ENCODE measurements around the gene BBC3.

The BBC3 gene

DNA sequence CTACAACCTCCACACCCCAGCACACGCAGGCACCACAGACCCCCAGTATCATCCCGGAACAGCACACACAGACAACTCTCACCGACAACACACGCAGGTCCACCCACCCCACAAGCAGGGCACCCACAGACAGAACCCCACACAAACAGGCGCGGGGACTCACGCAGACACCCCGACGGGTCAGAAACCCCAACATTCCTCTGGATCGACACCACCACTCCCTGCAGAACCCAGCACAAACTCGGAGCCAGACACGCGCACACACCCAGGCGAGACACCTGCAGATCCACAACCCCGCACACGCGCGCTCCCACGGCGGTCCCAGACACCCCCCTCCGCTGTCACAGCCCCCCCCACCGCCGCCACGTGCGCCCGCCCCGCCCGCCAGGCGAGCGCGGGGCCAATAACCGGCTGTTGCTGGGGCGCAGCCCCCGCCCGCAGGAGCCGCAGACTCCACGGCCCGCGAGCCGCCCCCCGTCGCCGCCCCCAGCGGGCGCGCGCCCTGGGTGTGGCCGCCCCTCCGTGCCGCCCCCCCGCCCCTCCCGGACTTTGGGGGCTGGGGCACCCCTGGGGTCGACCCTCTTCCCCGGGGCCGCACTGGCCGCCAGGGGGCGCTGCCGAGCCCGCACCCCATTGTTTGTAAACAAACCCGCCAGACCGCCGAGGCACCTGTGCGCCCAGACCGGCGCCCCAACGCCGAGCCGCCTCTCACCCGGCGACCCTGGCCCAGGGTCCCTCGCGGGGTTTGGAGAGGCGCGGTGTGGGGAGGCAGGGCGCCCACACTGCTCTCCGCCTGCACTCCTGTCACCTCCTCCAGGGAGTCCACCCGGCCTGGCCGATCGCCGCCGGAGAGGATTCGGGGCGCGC lies 712 bp downstream of the BBC3 start:
- DNase-seq = peak; percentile 87 to 88

DNA sequence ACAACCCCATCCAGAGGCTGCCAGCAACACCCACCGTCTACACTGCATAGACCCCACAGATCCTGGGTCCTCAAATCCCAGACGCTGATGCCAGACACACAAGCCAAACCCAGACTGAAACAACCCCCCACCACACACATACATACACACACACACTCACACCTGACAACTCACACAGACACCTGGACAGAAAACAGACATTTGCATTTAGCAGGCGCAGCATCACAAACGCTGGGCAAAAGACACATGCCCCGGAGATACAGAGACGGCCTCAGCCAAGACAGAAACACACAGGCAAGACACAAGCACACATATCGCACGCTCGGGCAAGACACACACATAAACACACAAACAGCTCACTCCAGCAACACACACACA lies 1.3 kb downstream of the BBC3 start:
- no peak for DNase-seq

DNA sequence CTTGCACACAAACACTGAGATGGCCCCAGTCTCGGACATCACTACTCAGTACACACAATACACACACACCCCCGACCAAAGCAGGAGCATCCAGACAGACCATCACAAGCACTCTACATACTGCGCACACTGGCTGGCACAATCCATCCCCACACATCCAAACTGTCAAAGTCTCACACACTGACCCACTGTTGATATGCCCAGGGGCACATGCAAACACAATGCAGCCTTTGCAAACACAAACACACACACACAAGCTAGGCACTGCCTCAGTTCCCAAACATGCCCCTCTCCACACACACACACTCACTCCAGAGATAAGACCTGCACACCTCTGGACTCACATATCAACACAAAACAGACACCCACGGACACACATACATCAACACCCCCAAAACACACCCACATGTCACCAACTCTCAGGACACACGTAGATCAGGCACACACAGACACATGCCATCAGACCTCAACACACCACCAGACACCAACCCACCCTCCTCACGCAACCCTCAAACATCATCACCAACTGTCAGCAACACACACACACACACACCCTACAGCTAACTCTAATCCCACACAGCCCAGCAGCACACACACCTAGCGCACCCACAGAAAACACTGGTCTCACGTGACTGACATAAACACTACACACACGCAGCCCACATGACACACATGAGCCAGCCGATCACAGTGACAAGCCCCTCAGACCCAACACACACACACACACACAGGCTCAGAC lies 1.9 kb downstream of the BBC3 start:
- DNase-seq = peak; percentile 48 to 50

DNA sequence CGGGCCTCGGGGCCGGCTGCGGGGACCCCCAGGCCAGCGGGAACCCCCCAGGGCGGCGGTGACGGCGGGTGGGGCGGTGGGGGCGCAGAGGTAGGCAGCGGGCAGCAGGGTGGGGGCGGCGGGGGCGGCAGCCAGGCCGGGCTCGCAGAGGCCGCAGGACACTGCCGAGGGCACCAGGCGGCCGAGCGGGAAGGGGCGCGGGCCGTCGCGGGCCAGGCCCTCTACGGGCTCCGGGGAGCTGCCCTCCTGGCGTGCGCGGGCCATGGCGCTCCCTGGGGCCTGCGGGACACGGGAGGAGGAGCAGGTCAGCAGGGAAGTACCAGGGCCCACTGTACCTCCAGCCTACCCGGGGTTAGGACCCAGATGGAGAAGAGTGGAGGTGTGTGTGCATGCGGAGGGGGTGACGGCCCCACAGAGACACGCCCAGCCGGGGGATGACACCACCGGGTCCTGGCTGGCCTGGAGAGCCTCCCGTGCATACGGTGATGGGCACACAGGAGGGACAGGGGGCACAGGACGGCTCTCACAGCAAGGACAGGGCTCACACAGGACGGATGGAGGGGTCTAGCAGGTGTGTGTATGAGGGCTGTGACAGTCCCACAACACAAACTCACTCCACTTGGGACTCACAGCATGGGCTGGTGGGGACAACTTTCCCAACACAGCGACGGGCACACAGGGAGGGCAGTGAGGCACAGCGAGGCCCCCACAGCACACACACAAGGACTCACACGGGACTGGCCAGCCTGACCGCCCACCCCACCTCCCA lies 2.6 kb downstream of the BBC3 start:
- DNase-seq = peak; percentile 52 to 68

DNA sequence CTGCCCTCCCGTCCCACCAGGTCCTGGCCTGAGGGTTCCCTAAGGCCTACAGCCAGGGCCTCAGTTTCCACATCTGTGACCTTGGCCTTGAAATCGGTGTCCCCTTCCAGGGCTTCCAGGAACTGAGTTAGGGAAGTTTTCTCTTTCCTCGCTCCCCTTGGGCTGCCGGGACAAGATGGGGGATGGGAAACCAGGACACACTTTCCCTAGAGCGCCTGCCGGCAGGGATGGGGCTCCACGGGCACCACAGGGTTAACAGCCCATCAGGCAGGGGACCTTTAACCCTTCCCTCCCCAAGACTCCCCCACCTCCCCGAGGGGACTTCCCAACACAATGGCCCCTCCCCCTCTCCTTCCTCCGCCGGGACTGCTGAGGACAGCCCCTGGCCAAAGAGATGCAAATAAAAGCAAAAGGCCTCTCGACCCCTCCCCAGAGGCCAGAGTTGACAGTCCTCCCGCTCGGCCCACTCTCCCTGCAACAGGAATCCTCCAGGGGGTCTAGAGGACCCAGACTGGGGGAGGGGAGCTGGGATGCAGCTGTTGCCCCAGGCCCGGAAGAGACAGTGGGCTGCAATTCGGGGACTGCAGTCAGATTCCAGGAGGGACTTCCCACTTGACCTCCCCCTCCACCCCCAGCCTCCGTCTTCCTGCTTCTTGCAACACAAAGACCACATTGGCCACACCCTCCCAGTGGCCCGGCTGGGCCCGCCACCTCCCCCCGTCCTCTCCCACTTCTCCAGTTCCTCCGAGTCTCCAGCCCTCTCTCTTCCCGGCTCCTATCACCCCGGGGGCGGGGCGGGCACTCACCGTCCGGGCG lies 3.4 kb downstream of the BBC3 start:
- DNase-seq = peak; percentile 61 to 65

DNA sequence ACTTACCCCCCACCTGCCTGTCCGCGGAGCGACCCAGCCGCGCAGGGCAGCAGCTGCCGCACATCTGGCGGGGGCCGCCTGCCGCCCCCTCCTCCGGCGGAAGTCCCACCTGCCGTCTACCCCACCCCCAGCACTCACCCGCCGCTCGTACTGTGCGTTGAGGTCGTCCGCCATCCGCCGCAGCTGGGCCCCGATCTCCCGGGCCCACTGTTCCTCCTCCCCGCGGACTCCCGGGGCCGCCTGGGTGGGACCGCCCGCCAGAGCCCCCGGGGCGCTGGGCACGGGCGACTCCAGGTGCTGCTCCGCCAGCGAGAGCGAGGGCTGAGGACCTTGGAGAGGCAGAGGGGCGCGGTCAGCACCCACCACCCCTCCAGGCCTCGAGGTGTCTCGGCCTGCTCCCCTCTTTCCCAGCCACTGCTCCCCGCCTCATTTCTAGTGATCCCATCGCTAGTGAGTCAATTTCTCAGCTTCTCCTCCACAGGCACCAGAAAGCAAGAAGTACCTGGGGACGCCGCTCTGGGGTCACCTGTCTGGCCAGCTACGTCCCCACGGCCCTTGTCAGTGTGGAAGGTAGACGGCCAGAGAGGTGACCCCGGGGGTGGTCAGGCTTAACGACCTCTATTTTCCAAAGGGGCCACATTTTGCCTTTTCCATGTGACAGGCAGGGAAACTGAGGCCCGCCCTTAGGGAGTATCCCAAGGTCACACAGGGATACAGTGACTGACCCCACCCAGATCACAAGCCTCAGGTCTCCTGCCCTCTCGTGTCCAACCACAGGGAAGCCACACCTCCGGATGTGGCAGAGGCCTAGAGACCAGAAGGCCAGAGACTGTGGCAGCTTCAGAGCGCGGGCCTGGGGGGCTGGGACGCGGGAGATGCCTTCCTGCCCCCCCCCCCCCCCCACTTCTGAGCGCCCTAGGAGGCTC lies 4.3 kb downstream of the BBC3 start:
- DNase-seq = peak; percentile 67 to 70

DNA sequence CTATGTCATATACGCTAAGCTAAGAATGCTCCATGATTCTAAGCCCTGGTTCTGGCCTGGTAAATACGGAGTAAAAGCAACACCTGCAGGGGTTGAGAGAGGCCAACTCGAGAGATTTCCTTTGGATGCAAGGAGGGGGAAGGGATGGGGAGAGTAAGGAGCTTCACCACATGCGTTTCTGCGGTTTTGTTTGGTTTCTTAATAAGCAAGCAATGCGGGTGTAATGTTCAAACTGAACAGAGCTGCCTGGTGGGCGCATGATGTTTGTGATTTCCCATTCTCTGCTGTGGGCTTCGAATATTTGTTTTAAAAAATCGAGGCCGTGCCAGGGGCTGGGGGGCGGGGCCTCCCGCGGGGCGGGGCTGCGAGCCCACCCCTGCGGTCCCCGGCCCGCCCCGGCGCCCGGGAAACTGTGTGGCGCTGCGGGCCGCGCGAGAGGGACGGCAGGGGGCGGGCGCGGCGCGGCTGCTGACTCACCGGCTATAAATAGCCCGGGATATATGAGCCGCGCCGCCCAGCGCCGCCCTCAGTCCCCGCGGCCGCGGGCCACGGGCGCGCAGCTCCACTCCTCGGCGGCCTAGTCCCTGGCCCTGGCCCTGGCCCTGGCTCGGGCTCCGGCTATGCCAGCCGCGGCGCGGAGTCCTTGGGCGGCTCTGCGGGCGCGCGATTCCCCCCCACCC lies 5.1 kb downstream of the BBC3 start:
- peak; percentile 84 to 91 for DNase-seq

DNA sequence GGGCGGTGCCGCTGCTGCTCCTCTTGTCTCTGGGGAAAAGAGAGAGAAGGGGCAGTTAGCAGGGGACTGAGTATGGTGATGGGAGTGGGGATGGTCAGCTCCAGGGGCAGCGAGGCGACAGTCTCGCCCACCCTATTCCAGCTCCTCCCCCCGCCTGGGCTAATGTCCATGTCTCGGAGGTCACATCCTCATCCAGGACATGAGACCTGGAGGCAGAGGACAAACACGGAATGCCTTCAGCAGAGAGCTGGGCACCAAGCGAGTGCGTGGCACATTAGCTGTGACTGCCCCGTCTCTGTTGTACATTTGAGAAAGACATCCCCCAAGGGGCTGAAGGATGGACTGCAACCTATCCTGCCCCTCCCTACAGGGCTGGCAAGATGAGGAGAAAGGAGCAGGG lies 9.1 kb downstream of the BBC3 start:
- no peak for DNase-seq

DNA sequence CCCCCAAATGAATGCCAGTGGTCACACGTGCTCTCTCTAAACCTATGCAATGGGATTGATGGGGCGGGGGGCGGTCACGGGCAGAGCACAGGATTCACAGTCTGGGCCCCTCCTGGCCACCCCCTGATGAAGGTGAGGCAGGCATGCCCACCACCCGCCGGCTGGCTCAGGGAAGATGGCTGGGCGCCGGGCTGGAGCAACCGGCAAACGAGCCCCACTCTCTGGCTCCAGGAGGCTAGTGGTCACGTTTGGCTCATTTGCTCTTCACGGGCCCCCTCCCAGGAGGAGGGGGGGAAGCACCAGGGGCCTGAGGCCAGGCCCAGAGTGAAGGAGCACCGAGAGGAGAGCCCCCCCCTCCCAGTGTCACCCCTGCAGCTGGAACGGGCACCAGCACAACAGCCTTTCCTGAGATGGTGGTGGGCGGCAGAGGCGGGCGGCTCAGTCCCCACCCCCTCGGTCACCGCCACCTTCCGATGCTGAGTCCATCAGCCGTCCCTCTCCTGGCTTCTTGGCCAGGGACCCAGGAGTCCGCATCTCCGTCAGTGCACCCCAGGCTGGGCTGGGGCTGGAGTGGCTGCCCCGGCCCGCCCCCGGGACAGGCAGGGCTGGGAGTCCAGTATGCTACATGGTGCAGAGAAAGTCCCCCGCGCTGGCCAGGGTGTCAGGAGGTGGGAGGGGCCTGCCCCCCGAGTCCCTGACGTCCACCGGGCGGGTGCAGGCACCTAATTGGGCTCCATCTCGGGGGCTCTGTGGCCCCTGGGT lies 9.7 kb downstream of the BBC3 start:
- DNase-seq = no peak

DNA sequence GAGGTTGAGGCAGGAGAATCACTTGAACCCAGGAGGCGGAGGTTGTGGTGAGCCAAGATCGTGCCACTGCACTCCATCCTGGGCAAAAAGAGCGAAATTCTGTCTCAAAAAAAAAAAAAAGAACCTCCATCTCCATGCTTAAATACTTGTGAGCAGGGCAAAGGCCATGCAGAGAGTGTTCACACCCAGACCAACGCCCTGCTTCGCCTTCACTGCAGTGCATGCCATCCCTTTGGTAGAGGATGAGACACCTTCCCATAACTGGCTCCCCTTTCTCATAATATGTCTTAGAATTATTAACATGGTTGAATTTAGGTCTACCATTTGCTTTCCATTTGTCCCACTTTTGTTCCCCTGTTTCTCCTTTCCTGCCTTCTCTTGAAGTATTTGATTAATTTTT lies 15.4 kb downstream of the BBC3 start:
- DNase-seq = no peak

DNA sequence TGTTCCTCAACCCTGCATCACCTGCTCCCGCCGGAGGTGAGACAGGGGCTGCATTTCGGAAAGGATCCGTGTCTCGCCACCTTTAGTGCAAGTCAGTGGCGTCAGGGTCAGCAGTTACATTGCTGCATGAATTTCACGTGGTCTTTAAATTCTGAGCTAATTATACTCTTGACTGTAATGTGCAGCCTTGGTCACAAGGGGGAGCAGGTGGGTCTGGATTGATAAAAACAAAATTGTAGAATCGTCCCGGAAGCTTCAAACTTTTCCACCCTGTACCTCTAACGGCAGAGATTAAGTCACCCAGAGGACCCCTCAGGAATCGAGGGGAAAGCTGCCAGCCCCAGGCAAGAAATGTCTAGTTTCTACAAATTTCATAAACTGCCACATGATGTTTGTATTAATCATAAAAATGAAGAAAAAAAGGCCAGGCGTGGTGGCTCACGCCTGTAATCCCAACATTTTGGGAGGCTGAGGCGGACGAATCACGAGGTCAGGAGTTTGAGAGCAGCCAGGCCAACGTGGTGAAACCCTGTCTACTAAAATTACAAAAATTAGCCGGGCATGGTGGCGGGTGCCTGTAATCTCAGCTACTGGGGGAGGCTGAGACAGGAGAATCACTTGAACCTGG lies 20.2 kb downstream of the BBC3 start:
- DNase-seq = peak; percentile 85 to 89

DNA sequence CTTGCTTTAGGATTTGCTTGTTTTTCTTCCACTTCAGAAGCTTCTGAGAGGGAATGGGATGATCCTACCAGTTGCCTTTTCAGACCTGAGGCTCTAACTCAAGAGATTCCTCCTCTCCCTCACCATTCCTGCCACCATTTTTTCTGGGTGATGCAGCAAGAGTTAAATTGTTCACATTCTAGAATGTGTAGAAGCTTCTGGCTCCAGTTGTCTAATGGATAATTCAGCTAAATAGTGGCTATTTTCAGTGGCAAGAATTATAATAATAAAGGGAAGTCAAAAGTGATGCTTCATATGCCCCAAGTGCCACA lies 20.9 kb downstream of the BBC3 start:
- no peak for DNase-seq

DNA sequence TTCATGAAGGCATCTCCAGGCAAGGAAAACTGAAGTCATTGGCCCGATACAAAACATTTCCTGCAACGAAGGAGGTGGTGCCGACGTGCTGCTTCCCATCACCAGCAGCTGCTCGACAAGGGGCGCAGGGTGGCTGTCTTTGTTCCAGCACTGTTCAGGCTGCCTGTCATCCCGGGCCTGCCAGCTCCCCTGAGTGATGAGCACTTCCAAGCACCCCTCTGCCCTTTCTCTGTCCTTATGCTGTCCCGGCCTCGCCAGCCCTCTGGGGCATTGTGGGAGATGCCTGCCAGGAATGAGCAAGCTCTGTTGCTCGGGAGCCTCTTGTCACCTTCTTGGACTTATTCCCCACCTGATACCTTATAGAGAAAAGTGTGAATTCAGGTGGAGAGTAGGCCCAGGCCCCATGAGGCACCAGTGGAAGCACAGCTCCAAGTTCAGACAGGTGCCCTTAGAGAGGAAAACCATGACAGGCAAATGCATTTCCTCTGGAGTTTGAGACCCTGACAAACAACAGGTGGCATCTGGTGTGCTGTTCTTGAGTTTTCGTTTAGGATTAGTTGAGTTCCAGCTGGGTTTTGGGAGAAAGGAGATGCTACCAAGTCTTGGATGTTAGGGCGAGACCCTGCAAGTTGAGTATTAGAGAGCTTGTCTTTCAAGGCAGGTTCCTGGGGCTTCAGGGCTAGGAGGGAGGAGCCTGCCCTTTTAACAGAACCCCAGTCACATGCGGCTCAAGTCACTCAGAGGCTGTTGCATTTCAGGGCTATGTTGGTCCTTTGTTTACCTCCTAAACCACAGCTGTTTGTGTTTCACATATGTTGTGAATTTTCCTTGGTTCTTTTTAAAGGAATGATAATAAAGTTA lies 21.4 kb downstream of the BBC3 start:
- no peak for DNase-seq

DNA sequence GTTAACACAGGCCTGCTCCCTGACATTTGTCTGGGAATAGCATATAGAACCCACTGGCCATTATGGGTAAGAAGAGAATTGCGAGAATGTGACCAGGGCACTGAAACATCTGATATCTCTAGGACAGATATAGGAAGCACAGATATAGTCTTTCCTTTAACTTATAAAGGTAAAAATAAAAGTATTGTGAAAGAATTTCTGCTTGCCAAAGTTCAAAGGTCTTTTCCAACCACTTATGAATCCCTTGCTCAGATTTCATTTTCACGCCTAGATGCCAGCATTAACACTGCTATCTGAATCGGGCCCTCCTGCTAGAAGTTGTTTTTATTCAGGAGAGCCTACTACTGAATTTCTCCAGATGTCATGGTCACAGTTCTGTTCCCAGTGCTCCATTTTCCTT lies 27.7 kb downstream of the BBC3 start:
- DNase-seq = no peak

DNA sequence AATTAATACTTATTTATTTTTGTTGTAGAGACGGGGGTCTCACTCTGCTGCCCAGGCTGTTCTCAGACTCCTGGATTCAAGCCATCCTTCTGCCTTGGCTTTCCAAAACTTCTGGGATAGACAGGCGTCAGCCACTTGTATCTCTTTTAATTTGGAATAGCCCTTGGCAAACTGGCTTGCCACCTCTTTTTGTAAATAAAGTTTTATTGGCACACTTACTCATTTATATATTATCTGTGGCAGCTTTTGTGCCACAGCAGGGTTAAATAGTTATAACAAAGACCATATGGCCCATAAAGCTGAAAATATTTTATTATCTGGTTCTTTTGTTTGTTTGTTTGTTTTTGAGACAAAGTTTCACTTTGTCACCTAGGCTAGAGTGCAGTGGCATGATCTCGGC lies 30.5 kb downstream of the BBC3 start:
- DNase-seq = no peak

DNA sequence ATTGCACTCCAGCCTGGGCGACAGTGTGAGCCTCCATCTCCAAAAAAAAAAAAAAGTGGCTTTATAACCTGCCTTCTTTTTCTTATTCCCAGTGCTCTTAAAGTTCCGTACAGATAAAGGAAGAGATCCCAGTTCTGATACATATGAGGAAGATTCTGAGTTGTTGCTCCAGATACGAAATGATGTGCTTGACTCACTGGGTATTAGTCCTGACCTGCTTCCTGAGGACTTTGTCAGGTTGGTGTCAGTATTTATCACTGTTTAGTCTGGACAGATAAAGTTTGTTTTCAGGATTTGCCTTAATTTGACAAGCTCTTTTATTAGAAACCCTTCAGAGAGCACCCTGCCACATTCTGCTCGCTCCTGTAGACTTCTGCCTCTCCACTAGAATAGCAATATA lies 33.9 kb downstream of the BBC3 start:
- no peak for DNase-seq

DNA sequence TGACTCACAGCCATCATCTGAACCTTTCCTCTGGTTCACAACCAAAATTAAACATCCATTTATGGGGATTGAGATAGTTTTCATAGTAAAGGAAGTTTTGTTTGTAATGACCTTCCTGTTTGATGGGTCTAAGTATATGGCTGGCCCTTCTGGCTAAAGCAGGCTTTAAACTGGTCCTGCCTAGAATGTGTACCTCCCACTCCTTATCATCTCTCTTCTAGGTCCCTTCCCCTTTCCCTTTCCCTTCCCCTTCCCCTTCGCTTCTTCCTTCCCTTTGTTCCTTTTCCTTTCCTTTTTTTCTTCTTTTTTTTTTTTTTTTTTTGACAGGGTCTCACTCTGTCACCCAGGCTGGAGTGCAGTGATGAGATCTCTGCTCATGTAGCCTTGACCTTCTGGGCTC lies 35.6 kb downstream of the BBC3 start:
- no peak for DNase-seq

DNA sequence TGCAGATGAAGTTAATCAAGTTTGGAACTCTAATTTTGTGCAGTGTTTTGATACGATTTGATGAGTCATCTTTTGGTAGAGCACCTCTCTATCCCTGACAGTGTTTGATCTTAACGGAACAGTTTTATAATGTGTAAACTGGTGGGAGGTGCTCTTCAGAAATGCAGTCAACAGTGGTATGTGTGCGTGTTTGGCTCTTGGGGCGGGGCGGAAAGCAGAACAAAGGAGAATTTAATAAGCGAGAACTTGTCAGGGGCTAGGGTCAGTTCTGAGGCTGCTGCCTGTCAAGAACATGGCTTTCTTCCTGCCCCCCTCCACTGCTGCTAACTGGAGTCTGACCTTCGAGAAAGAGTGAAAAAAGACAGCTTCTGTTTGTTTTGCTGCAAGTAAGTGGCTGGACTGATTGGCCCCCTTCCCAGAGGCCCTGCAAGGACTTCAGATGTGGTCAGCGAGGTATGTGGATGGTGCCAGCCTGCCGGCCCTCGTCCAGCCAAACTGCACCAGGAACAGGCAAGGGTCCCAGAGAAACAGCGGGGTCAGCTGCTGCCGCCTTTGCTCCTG lies 40.8 kb downstream of the BBC3 start:
- peak; percentile 77 to 79 for DNase-seq

Measured in activated T-cell treated with anti-CD3 and anti-CD28 coated beads, Interleukin-2, amount 50 U/mL, for 48 hours (primary cell).